IMR-90 (cell line): ENCODE data around the gene VIPR2.

ENCODE experiments used
- BHLHE40 ChIP-seq: fragments of 150-350 bp; IDR thresholded peaks from 2 replicates; pipeline ENCODE4 v1.6.1; 2016; ENCODE audit warnings: mild to moderate bottlenecking, low read depth, low read length
- CEBPB ChIP-seq: IDR thresholded peaks from 2 replicates; pipeline ENCODE4 v1.6.1; 2012; ENCODE audit warnings: low read depth, low read length, improper control_type of control experiment
- CTCF ChIP-seq: conservative IDR thresholded peaks from 2 replicates; pipeline ENCODE4 v1.5.1; 2012; ENCODE audit warnings: mild to moderate bottlenecking, low read depth, low read length, improper control_type of control experiment
- ELK1 ChIP-seq: fragments of 150-350 bp; IDR thresholded peaks from 2 replicates; pipeline ENCODE4 v1.6.1; 2016; ENCODE audit warnings: low read depth, mild to moderate bottlenecking, low read length, moderate library complexity, borderline replicate concordance
- MAFK ChIP-seq: IDR thresholded peaks from 2 replicates; pipeline ENCODE4 v1.6.1; 2012; ENCODE audit warnings: low read depth, low read length, improper control_type of control experiment
- MXI1 ChIP-seq: IDR thresholded peaks from 2 replicates; pipeline ENCODE4 v1.6.1; 2012; ENCODE audit warnings: low read depth, mild to moderate bottlenecking, low read length, moderate library complexity, borderline replicate concordance
- POLR2A ChIP-seq: IDR thresholded peaks from 2 replicates; pipeline ENCODE4 v1.6.1; 2012; ENCODE audit warnings: mild to moderate bottlenecking, low read depth, low read length
- RAD21 ChIP-seq: IDR thresholded peaks from 2 replicates; pipeline ENCODE4 v1.6.1; 2012; ENCODE audit warnings: low read length, improper control_type of control experiment
- RCOR1 ChIP-seq: IDR thresholded peaks from 2 replicates; pipeline ENCODE4 v1.6.1; 2012; ENCODE audit warnings: mild to moderate bottlenecking, low read length, improper control_type of control experiment; ENCODE audit not compliant: insufficient replicate concordance
- RFX5 ChIP-seq: IDR thresholded peaks from 2 replicates; pipeline ENCODE4 v1.8.0; 2012; ENCODE audit warnings: low read depth, mild to moderate bottlenecking, low read length, moderate library complexity
- SMC3 ChIP-seq: fragments of 150-350 bp; IDR thresholded peaks from 2 replicates; pipeline ENCODE4 v1.6.1; 2016; ENCODE audit warnings: low read depth, mild to moderate bottlenecking, antibody characterized with exemption, low read length, moderate library complexity
- USF2 ChIP-seq: fragments of 150-350 bp; IDR thresholded peaks from 2 replicates; pipeline ENCODE4 v1.6.1; 2017; ENCODE audit warnings: mild to moderate bottlenecking, antibody characterized with exemption, low read length, low read depth

- TF ChIP-seq CTCF (no peak), POLR2A (no peak), MAFK (no peak), SMC3 (no peak), BHLHE40 (no peak), RCOR1 (no peak), RFX5 (no peak), ELK1 (no peak), RAD21 (no peak), CEBPB (no peak), USF2 (no peak), MXI1 (no peak)
Measured at GRCh38 chr7:159075563-159076238, 69.0 kb downstream of the VIPR2 start.
